Astrocyte of the cerebellum (primary cell): ENCODE results near the gene PWP1.

Experiments
- DNase-seq: peaks from one replicate; pipeline ENCODE4 v3.0.0-alpha.2; 2011; ENCODE audit warnings: low read depth
- H3K4me3 ChIP-seq: 2 replicates; pipeline ENCODE4 v1.5.1; 2011; ENCODE audit warnings: mild to moderate bottlenecking, low read depth, low read length, moderate library complexity
- in situ Hi-C: cut with HindIII; loops from 2 replicates; pipeline ENCODE4 v1.10.0; 2017; ENCODE audit warnings: low sequenced_read_pairs
- TF ChIP-seq, protein P1 (sequence below): IDR thresholded peaks from 2 replicates; pipeline ENCODE4 v1.5.1; 2012; ENCODE audit warnings: low read length, low read depth, moderate library complexity, mild to moderate bottlenecking; ENCODE audit errors: missing control alignments

PWP1 gene

GRCh38 chr12:107730618-107731341 lies 45.2 kb downstream of the PWP1 start:
- no peak overlapping the region for H3K4me3 ChIP-seq
- TF ChIP-seq, protein P1, sequence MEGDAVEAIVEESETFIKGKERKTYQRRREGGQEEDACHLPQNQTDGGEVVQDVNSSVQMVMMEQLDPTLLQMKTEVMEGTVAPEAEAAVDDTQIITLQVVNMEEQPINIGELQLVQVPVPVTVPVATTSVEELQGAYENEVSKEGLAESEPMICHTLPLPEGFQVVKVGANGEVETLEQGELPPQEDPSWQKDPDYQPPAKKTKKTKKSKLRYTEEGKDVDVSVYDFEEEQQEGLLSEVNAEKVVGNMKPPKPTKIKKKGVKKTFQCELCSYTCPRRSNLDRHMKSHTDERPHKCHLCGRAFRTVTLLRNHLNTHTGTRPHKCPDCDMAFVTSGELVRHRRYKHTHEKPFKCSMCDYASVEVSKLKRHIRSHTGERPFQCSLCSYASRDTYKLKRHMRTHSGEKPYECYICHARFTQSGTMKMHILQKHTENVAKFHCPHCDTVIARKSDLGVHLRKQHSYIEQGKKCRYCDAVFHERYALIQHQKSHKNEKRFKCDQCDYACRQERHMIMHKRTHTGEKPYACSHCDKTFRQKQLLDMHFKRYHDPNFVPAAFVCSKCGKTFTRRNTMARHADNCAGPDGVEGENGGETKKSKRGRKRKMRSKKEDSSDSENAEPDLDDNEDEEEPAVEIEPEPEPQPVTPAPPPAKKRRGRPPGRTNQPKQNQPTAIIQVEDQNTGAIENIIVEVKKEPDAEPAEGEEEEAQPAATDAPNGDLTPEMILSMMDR: no peak
- in situ Hi-C loops: no loop called here
- DNase-seq: no peak

DNA sequence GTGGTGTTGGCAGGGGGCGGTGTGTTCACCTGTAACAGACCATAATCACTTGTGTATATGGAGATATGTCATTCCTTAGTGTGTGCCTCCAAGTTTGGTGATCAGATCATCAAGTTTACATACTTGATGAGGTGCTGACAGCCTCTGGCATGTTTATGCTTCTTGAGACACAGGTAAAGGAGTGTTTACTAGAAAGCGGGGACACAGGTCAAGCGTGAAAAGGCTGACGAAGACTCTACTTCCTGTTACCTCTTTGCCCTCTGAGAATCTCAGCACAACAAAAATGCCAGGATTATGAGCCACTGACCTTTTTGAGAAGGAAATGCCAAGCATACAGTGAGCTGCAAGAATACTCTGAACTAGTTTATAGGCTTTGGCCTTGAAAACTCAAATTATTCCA lies 45.8 kb downstream of the PWP1 start:
- DNase-seq: no peak
- in situ Hi-C loops: no loop called here
- TF ChIP-seq, protein P1: no peak
- H3K4me3 ChIP-seq: no peak overlapping the region

DNA sequence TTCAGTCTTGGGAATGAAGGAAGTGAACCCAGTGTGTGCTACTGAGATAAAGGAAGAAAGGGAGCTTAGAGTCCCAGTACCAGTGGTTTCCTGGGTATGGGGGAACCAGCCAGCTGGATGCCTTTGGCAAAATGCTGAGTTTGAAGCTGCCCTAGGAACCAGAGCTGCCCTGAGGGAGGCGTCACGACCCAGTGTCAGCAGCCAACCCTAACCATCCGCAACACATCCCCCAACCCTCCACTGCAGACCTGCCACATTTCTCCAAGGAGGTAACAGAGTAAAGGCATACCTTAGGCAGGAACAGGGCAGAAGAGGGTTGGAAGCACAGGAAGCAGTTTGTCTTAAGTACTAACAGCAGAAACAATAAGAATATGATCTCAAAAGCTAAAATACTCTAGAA lies 46.8 kb downstream of the PWP1 start:
- DNase-seq: no peak
- in situ Hi-C loops: no loop called here
- TF ChIP-seq, protein P1: no peak
- no peak overlapping the region for H3K4me3 ChIP-seq

- DNase-seq: no peak
- H3K4me3 ChIP-seq: no peak overlapping the region
- in situ Hi-C loops: no loop called here
- TF ChIP-seq, protein P1: no peak
These were observed 48.5 kb downstream of the PWP1 start for GRCh38 chr12:107734139-107734538.

GRCh38 chr12:107735763-107736162 lies 50.2 kb downstream of the PWP1 start:
- TF ChIP-seq, protein P1: no peak
- no peak overlapping the region for H3K4me3 ChIP-seq
- no peak for DNase-seq
- in situ Hi-C loops: no loop called here

DNA sequence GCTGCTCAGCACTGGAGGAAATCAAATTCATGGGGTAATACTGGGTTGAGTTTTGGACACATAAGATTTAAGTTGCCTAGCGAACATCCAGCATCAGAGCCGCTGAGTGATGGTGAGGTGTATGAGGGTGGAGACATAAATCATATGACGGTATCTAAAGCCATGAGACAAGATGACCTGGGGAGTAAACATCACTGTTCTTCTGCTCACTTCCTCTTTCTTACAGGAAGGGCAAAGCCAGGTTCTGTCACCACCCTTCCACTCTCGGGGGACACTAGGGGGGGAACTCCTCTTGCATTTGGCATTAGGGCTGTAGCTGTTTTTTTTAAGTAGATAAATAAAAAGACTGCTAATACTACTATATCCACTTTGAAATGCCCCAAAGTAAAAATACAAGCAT lies 51.3 kb downstream of the PWP1 start:
- in situ Hi-C loops: no loop called here
- H3K4me3 ChIP-seq: no peak overlapping the region
- TF ChIP-seq, protein P1: no peak
- no peak for DNase-seq
